H9 (cell line): ENCODE results near the gene KIAA1614. TPM values are rescaled to one million over a fixed set of nuclear protein-coding genes. Genes with fewer than 3 reads are reported as not detected.

Source experiments
- DNase-seq: peaks from one replicate; pipeline ENCODE4 v3.0.0-alpha.2; 2017
- H2AFZ ChIP-seq: one replicate; pipeline ENCODE4 v1.6.1; 2013; ENCODE audit warnings: mild to moderate bottlenecking, low read length, control low read depth, moderate library complexity
- H2AK5ac ChIP-seq: 2 replicates; pipeline ENCODE4 v1.6.1; 2013; ENCODE audit warnings: low read length, control low read depth, mixed read lengths; ENCODE audit not compliant: insufficient read length
- H2BK120ac ChIP-seq: one replicate; pipeline ENCODE4 v1.6.1; 2013; ENCODE audit warnings: low read depth, mild to moderate bottlenecking, low read length, control low read depth, inconsistent platforms; ENCODE audit not compliant: poor library complexity, severe bottlenecking
- H2BK12ac ChIP-seq: 2 replicates; pipeline ENCODE4 v1.6.1; 2013; ENCODE audit warnings: low read length, control low read depth, mixed read lengths, low read depth; ENCODE audit not compliant: insufficient read length
- H2BK15ac ChIP-seq: 2 replicates; pipeline ENCODE4 v1.6.1; 2013; ENCODE audit warnings: low read depth, low read length, control low read depth
- H2BK20ac ChIP-seq: one replicate; pipeline ENCODE4 v1.6.1; 2013; ENCODE audit warnings: low read depth, mild to moderate bottlenecking, low read length, control low read depth, inconsistent platforms; ENCODE audit not compliant: poor library complexity, severe bottlenecking
- H2BK5ac ChIP-seq: 2 replicates; pipeline ENCODE4 v1.6.1; 2013; ENCODE audit warnings: low read length, control low read depth, mixed read lengths; ENCODE audit not compliant: insufficient read length
- H3K14ac ChIP-seq: 2 replicates; pipeline ENCODE4 v1.6.1; 2013; ENCODE audit warnings: low read length, control low read depth; ENCODE audit not compliant: insufficient read depth
- H3K18ac ChIP-seq: 2 replicates; pipeline ENCODE4 v1.6.1; 2013; ENCODE audit warnings: low read depth, mild to moderate bottlenecking, mixed read lengths, low read length, control low read depth; ENCODE audit not compliant: insufficient read length
- H3K23ac ChIP-seq: 2 replicates; pipeline ENCODE4 v1.6.1; 2013; ENCODE audit warnings: low read length, control low read depth, mixed read lengths, low read depth; ENCODE audit not compliant: insufficient read length
- H3K23me2 ChIP-seq: 2 replicates; pipeline ENCODE4 v1.6.1; 2013; ENCODE audit warnings: low read depth, mild to moderate bottlenecking, mixed read lengths, low read length, control low read depth; ENCODE audit not compliant: insufficient read length, poor library complexity, severe bottlenecking
- H3K27ac ChIP-seq: 2 replicates; pipeline ENCODE4 v1.5.1; 2013; ENCODE audit warnings: low read length, control low read depth, mixed read lengths, low read depth; ENCODE audit not compliant: insufficient read length
- H3K27me3 ChIP-seq: 2 replicates; pipeline ENCODE4 v1.6.1; 2013; ENCODE audit warnings: low read length, control low read depth, inconsistent platforms; ENCODE audit not compliant: insufficient read depth
- H3K4ac ChIP-seq: 2 replicates; pipeline ENCODE4 v1.6.1; 2013; ENCODE audit warnings: low read depth, mild to moderate bottlenecking, control low read depth, inconsistent platforms, low read length, moderate library complexity
- H3K4me1 ChIP-seq: 2 replicates; pipeline ENCODE4 v1.6.1; 2013; ENCODE audit warnings: low read length, control low read depth, inconsistent platforms; ENCODE audit not compliant: insufficient read depth
- H3K4me2 ChIP-seq: 2 replicates; pipeline ENCODE4 v1.6.1; 2013; ENCODE audit warnings: low read length, control low read depth, mixed read lengths; ENCODE audit not compliant: insufficient read length, insufficient read depth
- H3K56ac ChIP-seq: 2 replicates; pipeline ENCODE4 v1.6.1; 2013; ENCODE audit warnings: low read depth, mild to moderate bottlenecking, mixed read lengths, low read length, control low read depth; ENCODE audit not compliant: insufficient read length
- H3K79me1 ChIP-seq: 2 replicates; pipeline ENCODE4 v1.6.1; 2013; ENCODE audit warnings: low read depth, mild to moderate bottlenecking, moderate library complexity, low read length, control low read depth, inconsistent platforms; ENCODE audit not compliant: insufficient read depth, poor library complexity, severe bottlenecking
- H3K79me2 ChIP-seq: 2 replicates; pipeline ENCODE4 v1.6.1; 2013; ENCODE audit warnings: low read length, control low read depth, inconsistent platforms; ENCODE audit not compliant: insufficient read depth
- H3K9ac ChIP-seq: 2 replicates; pipeline ENCODE4 v1.6.1; 2013; ENCODE audit warnings: low read length, control low read depth, mixed read lengths; ENCODE audit not compliant: insufficient read length; ENCODE audit errors: extremely low read depth
- H3K9me3 ChIP-seq: one replicate; pipeline ENCODE4 v1.6.1; 2013; ENCODE audit warnings: low read depth, low read length, inconsistent platforms; ENCODE audit not compliant: control insufficient read depth
- H3T11ph ChIP-seq: one replicate; pipeline ENCODE4 v1.6.1; 2013; ENCODE audit warnings: mild to moderate bottlenecking, low read length, control low read depth, inconsistent platforms
- H4K20me1 ChIP-seq: one replicate; pipeline ENCODE4 v1.6.1; 2013; ENCODE audit not compliant: control insufficient read depth, insufficient read length, insufficient read depth
- H4K5ac ChIP-seq: 2 replicates; pipeline ENCODE4 v1.6.1; 2013; ENCODE audit warnings: low read depth, mild to moderate bottlenecking, mixed read lengths, low read length, control low read depth; ENCODE audit not compliant: insufficient read length
- H4K8ac ChIP-seq: replicated peaks from 2 replicates; pipeline ENCODE4 v1.6.1; 2013; ENCODE audit warnings: low read length, control low read depth, mixed read lengths, low read depth; ENCODE audit not compliant: insufficient read length
- H4K91ac ChIP-seq: 2 replicates; pipeline ENCODE4 v1.6.1; 2013; ENCODE audit warnings: low read depth, mild to moderate bottlenecking, moderate library complexity, mixed read lengths, low read length, control low read depth; ENCODE audit not compliant: insufficient read length
- H3K27ac Mint-ChIP-seq, 3 experiments: 2 replicates in 2 of 3; 3 replicates in 1 of 3; pipeline ENCODE4 v1.8.0; 2020 to 2021; ENCODE audit warnings: mixed read lengths in 3 of 3, mild to moderate bottlenecking in 1 of 3, moderate library complexity in 1 of 3
- H3K27me3 Mint-ChIP-seq: 2 replicates; pipeline ENCODE4 v1.8.0; 2021; ENCODE audit warnings: low read depth, mild to moderate bottlenecking, moderate library complexity, mixed read lengths
- H3K36me3 Mint-ChIP-seq, 3 experiments: 2 replicates in 2 of 3; 3 replicates in 1 of 3; pipeline ENCODE4 v1.8.0; 2020 to 2021; ENCODE audit warnings: low read depth in 3 of 3, mixed read lengths in 3 of 3; ENCODE audit not compliant: insufficient read depth in 1 of 3
- H3K4me1 Mint-ChIP-seq, 2 experiments: 2 replicates each; pipeline ENCODE4 v1.8.0; 2020; ENCODE audit warnings: mixed read lengths in 2 of 2
- H3K4me3 Mint-ChIP-seq, 2 experiments: 2 replicates in 1 of 2; 3 replicates in 1 of 2; pipeline ENCODE4 v1.8.0; 2020 to 2021; ENCODE audit warnings: mild to moderate bottlenecking in 2 of 2, mixed read lengths in 2 of 2, moderate library complexity in 1 of 2
- H3K9me3 Mint-ChIP-seq, 2 experiments: 2 replicates in 1 of 2; 3 replicates in 1 of 2; pipeline ENCODE4 v1.8.0; 2020; ENCODE audit warnings: mild to moderate bottlenecking in 2 of 2, mixed read lengths in 2 of 2, moderate library complexity in 1 of 2
- CTCF ChIP-seq: fragments of 200-600 bp; sonication (generic); conservative IDR thresholded peaks from 3 replicates; pipeline ENCODE4 v1.8.0; 2021; ENCODE audit warnings: antibody characterized with exemption, mild to moderate bottlenecking
- WGBS: extraction: QIAGEN DNeasy Blood & Tissue Kit; methylation state at CpG from one replicate; pipeline ENCODE4 v1.1.7; 2013; ENCODE audit warnings: missing lambda C conversion rate, low lambda C conversion rate, mixed read lengths; ENCODE audit not compliant: insufficient read length; ENCODE audit errors: extremely low coverage; 5-methylcytosine and 5-hydroxymethylcytosine counted together
- total RNA-seq: library from RNA; stranded (reverse); gene quantifications from 2 replicates; pipeline ENCODE4 v1.2.1, GENCODE V29; 2021

Gene KIAA1614
- total RNA-seq, 1 experiment from 2014 or later: 1.3 TPM

- Histone ChIP-seq H3K23ac (no peak overlapping the region), H4K8ac (no peak overlapping the region), H2AFZ (no peak overlapping the region), H3K9me3 (no peaks in the 10 kb centered on the region), H3K27ac (no peak overlapping the region), H3K4me1 (no peaks in the 10 kb centered on the region), H3K9ac (no peak overlapping the region), H4K5ac (no peak overlapping the region), H2BK20ac (no peak overlapping the region), H2AK5ac (no peak overlapping the region), H3K79me2 (no peaks in the 10 kb centered on the region), H2BK5ac (no peak overlapping the region), H3K27me3 (no peaks in the 10 kb centered on the region), H2BK12ac (no peak overlapping the region), H3K4ac (no peak overlapping the region), H4K20me1 (no peaks in the 10 kb centered on the region), H2BK120ac (no peak overlapping the region), H3K56ac (no peak overlapping the region), H3T11ph (no peak overlapping the region), H3K18ac (no peak overlapping the region), H4K91ac (no peak overlapping the region), H3K14ac (no peak overlapping the region), H3K79me1 (no peaks in the 10 kb centered on the region), H2BK15ac (no peak overlapping the region), H3K23me2 (no peaks in the 10 kb centered on the region), H3K4me2 (no peak overlapping the region)
- Mint-ChIP-seq H3K4me3 (no peak overlapping the region), H3K36me3 (peaks cover 0 to 6% (median 0%) of the 10 kb centered on the region in 3 experiments; a peak in 3 of 7 replicates), H3K27me3 (no peaks in the 10 kb centered on the region), H3K27ac (peak overlapping the region in 2 of 3 experiments; percentile 50 to 78; a peak in 4 of 7 replicates), H3K4me1 (peaks cover 4 to 5% of the 10 kb centered on the region in 2 experiments), H3K9me3 (no peaks in the 10 kb centered on the region)
- DNase-seq: no peak
- TF ChIP-seq CTCF: peak; percentile 72
- WGBS: no CpG with 5 or more reads among the region's 6 CpGs
These were observed 30.7 kb upstream of the KIAA1614 start for GRCh38 chr1:180881806-180882509.
